GM21390 (cell line): ENCODE results near the gene ATP13A1.
"Not testable (repeated sequence)": the region's sequence is repeated elsewhere in the genome, so short reads cannot be mapped to it uniquely, and the experiment has no call there.

Experiments used
- ATAC-seq: cut with Tn5 transposase; IDR thresholded peaks from one replicate; pipeline ENCODE4 v1.9.1; 2021; ENCODE audit not compliant: unreplicated experiment

The ATP13A1 gene

DNA sequence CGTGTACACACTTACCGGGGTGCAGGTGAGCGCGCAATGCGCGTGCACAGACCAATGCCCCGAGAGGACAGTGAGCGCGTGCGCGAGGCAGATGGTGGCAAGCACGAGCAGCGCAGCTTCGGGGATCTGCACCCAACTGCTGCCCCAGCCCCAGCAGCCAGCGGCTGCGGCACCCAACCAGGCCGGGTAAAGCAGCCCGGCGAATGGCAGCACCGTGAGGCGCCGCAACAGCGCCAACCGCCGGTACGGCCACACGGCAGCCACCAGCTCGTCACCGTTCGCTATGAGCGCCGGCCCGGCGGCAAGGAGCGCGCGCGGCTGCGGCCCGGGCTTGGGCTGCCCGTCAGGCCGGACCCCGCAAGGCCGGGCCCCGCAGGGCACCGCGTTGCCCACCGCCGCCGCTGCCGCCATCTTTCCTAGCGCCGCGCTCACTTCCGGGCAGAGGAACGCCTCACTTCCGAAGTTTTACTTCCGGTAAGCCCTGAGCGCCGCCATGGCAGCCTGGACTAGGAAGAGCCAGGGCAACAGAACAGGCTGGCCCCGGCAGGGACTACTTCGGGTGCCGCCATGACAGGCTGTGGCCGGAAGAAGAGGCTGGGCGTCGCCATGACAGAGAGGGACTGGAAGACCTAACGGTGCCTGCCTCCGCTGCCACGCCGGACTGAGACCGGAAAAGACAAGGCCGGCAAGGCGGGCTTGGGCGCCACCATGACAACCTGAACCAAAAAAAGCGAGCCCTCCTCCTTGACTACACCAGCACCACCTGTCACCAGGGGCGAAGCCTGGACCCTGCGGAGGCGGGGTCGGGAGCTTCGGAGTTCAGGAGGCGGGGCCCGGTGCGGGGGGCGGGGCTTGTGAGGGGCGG lies at the start of gene ATP13A1:
Gene ATP13A1, minus strand, starts transcription at position 421 of the 865 bp plus-strand sequence. Its CDS starts 10 bp downstream, at position 411.
- ATAC-seq, result peak; percentile 69

DNA sequence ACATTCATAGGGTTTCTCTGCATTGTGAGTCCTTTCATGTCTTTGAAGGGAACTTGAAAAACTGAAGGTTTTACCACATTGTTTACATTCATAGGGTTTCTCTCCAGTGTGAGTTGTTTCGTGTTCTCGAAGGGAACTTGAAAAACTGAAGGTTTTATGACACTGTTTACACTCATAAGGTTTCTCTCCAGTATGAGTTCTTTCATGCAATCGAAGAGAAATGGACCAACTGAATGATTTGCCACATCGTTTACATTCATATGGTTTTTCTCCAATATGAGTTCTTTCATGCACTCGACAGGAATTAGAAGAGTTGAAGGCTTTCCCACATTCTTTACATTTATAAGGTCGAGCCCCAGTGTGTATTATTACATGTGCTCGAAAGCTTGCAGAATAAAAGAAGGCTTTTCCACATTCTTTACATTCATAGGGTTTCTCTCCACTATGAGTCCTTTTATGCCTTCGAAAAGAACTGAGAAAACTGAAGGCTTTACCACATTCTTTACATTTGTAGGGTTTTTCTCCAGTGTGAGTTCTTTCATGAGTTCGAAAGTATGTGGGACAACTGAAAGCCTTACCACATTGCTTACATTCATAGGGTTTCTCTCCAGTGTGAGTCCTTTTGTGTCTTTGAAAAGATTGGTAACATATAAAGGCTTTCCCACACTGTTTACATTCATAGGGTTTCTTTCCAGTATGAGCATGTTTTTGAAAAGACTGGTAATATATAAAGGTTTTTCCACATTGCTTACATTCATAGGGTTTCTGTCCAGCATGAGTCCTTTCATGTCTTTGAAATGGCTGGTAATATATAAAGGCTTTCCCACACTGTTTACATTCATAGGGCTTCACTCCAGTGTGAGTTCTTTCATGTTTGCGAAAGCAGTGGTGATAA lies 48.7 kb upstream of the ATP13A1 start:
- no peak for ATAC-seq

DNA sequence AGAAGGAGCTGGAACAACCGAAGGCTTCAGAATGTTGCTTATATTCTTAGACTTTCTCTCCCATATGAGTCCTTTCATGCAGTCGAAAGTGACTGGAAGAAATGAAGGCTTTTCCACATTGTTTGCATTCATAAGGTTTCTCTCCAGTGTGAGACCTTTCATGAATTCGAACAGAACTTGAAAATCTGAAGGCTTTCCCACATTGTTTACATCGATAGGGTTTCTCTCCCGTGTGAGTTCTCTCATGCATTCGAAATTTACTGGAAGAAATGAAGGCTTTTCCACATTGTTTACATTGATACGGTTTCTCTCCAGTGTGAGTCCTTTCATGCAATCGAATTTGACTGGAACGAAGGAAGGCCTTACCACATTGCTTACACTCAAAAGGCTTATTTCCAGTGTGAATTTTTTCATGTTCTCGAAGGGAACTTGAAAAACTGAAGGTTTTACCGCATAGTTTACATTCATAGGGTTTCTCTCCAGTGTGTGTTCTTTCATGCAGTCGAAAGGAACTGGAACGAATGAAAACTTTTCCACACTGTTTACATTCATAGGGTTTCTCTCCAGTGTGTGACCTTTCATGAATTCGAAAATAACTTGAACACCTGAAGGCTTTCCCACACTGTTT lies 47.9 kb upstream of the ATP13A1 start:
- ATAC-seq, result no peak

DNA sequence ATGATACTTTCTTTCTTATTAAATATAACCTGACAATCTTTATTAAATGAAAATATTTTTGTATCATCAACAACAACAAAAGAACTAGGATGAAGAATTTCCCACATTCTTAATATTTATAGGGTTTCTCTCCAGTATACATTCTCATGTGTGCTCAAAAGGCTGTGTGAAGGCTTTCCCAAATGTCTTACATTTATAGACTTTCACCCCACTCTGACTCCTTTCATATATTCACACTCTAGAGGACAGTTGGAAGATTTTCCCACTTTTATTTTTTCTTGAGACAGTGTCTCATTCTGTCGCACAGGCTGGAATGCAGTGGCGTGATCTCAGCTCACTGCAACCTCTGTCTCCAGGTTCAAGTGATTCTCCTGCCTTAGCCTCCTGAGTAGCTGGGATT lies 47.0 kb upstream of the ATP13A1 start:
- no peak for ATAC-seq

DNA sequence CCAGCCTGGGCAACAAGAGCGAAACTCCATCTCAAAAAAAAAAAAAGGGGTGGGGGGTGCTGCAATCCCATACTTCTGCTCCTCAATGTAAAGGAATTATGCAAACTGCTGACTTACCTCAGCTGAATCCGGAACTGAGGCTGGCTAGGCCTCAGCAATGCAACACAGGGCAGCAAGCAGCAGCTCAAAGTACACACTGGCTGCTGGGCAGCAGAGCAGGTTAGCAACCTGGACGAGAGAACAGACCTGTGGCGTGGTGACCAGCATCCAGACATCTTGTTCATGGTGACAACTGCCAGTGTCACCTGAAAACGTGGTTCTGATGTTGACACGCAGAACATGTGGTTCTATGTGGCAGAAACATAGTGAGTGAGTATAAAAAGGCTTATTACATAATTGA lies 41.4 kb upstream of the ATP13A1 start:
- no peak for ATAC-seq

DNA sequence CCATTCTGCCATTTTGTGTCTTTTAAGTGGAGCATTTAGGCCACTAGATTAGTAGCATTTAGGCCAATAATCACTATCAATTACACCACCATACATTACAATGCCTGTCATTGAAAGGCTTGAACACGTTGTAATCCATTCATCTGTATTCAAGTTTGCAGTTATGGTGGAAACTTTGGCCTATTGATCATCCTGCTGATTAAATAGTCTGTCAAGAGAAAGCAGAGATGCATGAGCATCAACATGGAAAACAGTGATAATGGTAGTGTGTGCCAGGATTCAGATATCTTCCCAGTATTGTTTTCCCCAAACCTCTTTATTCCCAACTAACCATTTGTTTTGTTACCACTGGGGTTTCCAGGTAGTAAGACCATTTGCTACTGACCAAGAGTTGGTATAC lies 37.0 kb upstream of the ATP13A1 start:
- not testable (repeated sequence) for ATAC-seq

DNA sequence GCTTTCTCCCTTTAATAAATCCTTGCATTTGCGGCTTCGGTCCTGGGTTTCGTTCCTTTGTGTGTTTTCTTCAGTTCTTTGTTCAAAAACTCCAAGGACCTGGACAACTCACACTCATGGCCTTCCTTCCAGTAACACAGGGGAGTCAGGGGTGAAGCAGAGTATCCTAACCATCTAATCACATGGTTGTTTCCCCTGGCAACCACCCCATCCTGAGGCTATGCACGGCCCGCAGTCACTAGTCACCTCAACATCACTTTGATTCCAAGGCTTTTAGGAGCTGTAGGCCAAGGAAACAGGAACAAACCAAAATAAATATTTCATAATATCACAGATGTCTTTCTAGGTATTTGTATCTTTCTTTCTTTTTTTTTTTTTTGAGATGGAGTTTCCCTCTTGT lies 34.1 kb upstream of the ATP13A1 start:
- ATAC-seq, result no peak

DNA sequence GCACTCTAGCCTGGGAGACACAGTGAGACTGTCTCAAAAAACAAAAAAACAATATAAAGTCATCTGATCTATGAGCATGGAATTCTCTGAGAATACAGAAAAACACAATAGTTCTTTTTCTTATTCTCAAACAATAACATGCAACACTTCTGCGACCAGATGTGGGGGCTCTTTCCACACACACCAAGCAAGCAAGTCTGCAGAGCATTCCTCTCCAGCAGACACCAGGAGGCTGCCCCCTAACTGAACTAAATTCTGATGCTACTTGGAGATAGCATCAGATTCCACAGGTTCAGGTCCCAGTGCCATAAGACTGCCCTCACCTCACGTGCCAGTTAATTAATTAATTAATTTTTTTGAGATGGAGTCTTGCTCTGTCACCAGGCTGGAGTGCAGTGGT lies 32.9 kb upstream of the ATP13A1 start:
- ATAC-seq, result no peak

DNA sequence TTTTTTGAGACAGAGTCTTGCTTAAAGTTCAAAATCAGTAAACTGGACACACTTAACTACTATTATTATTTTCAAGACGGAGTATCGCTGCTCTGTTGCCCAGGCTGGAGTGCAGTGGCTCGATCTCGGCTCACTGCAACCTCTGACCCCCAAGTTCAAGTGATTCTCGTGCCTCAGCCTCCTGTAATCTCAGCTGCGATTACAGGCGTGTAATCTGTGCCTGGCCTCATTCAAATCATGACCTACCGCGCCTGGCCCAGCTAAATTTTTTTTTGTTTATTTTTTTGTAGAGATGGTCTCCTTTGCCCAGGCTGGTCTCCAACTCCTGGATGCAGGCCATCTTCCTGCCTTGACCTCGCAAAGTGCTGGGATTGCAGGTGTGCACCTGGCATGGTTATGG lies 28.2 kb upstream of the ATP13A1 start:
- no peak for ATAC-seq

DNA sequence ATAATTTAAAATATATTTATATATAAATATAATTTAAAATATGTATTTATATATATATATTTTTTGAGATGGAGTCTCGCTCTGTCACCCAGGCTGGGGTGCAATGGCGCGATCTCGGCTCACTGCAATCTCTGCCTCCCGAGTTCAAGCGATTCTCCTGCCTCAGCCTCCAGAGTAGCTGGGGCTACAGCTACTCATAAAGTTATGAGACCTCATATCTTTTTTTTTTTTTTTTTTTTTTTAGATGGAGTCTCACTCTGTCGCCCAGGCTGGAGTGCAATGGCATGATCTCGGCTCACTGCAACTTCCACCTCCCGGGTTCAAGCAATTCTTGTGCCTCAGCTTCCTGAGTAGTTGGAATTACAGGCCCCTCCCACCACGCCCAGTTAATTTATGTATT lies 25.5 kb upstream of the ATP13A1 start:
- not testable (repeated sequence) for ATAC-seq

DNA sequence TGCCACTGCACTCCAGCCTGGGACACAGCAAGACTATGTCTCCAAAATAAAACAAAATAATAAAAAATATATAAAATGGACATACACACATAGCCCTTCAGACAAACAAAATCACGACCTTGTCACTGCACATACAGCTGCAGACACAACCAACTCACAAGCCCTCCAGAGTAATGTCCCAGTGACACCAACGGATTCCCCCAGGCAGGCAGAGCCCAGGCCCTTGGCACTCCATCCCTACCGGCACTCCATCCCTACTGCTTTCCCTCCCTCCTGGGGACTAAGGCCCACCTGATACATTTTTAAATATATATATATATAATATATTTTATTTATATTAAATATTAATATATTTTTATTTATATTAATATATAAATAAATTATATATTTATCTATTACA lies 23.6 kb upstream of the ATP13A1 start:
- no peak for ATAC-seq

DNA sequence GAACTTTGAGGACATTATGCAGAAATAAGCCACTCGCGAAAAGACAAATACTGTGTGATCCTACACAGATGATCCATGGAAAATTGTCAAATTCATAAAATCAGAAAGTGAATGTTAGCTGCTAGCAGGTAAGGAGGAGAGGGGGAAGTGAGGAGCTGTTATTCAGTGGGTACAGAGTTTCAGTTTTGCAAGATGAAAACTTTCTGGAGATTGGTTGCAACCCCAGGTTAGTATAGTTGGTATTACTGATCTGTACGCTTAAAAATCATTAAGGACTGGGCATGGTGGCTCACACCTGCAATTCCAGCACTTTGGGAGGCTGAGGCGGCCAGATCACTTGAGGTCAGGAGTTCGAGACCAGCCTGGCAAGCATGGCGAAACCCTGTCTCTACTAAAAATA lies 23.1 kb upstream of the ATP13A1 start:
- ATAC-seq, result no peak

DNA sequence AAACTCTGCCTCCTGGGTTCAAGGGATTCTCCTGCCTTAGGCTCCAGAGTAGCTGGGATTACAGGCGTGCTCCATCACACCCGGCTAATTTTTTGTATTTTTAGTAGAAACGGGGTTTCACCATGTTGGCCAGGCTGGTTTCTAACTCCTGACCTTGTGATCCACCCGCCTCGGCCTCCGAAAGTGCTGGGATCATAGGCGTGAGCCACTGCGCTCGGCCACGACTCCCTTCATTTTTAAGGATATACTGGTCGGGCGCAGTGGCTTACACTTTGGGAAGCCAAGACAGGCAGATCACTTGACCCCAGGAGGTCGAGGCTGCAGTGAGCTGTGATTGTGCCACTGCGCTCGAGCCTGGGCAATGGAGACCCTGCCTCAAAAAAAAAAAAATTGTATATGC lies 22.6 kb upstream of the ATP13A1 start:
- ATAC-seq, result not testable (repeated sequence)

DNA sequence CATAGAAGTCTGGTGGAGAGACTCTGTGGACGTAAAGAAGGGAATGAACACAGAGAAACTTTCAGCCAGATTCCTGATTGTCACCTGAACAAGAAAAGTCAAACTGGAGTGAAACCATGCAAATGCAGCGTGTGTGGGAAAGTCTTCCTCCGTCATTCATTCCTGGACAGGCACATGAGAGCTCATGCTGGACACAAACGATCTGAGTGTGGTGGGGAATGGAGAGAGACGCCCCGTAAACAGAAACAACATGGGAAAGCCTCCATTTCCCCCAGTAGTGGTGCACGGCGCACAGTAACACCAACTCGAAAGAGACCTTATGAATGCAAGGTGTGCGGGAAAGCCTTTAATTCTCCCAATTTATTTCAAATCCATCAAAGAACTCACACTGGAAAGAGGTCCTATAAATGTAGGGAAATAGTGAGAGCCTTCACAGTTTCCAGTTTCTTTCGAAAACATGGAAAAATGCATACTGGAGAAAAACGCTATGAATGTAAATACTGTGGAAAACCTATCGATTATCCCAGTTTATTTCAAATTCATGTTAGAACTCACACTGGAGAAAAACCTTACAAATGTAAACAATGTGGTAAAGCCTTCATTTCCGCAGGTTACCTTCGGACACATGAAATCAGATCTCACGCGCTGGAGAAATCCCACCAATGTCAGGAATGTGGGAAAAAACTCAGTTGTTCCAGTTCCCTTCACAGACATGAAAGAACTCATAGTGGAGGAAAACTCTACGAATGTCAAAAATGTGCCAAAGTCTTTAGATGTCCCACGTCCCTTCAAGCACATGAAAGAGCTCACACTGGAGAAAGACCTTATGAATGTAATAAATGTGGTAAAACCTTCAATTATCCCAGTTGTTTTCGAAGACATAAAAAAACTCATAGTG lies 15.9 kb upstream of the ATP13A1 start:
- no peak for ATAC-seq

DNA sequence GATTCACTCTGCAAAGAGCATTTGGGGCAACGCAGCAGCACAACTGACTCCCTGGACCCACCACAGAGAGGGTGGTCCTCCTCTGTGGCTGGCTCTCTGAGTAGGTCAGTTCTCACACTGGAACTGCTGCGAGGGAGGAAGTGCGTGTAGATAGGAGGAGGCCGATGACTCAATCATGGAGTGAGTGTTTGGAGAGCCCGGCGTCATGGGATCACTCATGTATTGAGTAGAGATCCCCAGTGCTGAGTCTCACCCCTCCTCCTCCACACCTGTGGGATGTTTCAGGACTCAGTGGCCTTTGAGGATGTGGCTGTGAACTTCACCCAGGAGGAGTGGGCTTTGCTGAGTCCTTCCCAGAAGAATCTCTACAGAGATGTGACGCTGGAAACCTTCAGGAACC lies 14.1 kb upstream of the ATP13A1 start:
- no peak for ATAC-seq

DNA sequence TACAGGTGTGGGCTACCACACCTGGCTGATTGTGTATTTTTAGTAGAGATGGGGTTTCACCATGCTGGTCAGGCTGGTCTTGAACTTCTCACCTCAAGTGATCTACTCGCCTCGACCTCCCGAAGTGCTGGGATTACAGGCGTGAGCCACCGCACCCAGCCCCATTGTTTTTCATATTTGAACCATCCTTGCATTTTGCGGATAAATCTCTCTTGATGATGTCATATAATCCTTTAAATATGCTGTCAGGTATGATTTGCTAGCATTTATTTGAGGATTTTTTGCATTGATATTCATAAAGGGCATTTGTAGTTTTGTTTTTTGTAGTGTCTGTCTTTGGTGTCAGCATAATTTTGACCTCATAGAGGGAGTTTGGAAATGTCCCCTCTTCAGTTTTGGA lies 10.8 kb upstream of the ATP13A1 start:
- ATAC-seq, result no peak

DNA sequence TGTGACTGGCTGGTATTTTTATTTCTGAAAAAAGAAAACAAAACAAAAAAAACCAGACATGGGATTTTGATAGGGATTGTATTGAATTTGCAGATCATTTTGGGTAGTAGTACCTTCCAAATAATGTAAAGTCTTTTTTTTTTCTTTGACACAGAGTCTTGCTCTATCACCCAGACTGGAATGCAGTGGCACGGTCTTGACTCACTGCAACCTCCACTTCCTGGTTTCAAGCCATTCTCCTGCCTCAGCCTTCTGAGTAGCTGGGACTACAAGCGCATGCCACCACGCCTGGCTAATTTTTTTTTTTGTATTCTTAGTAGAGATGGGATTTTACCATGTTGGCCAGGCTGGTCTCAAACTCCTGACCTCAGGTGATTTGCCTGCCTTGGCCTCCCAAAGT lies 9.3 kb upstream of the ATP13A1 start:
- ATAC-seq, result no peak

DNA sequence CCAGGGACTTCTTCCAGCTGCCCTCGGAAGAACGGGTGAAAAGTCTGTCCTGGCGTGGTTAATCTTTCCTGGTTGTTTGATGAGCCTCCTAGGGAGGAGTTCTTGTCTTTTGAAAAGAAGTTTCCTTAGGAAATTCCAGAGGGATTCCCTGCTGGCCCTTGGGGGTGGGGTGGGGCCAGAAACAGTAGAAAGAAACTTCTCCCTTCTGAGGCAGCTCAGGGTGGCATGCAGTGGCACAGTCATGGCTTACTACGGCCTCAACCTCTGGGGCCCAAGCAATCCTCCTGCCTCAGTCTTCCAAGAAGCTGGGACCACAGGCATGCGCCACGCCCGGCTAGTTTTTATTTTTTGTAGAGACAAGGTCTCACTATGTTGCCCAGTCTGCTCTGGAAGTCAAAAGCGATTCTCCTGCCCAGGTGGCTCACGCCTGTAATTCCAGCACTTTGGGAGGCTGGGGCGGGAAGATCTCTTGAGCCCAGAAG lies 6.6 kb upstream of the ATP13A1 start:
- no peak for ATAC-seq

DNA sequence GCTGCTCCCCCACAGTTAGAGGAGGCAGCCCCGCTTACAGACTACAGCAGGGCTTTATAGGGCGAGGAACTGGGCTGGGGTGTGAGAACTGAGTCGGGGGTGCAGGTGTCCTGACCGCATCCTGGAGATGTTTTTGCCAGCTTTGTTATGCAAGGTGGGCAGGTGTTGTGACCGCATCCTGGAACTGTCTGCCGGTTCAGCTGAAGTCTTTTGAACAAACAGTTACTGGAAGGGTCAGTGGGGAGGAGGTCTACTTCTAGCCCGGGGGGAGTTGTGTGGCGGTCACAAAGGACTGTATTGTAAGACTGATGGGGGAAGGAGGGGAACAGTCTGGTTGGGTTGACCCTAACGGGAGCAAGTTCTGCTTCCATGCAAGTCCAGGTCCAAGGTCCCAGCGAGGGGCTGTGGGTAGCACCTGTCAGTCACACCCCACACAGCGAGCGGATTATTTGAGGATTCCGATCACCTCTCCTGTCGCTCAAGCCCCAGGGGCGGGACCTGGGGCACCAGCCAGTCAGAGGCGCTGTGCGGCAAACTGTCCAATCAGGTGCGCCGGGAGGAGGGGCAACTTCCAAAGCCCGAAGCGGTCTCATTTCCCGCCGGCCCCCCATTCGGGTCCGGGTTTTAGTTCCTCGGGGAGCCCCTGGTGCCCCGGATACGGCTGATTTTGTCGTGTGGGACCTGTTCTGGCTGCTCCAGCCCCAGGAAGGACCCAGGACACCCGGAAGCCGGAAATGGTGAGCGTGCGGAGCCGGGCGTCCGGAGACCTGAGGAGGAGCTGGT lies 4.9 kb upstream of the ATP13A1 start, which contains the start of gene ZNF101:
Gene ZNF101, plus strand, starts transcription at position 610 of the 783 bp plus-strand sequence. Its CDS starts 125 bp downstream, at position 735.
- peak; percentile 64 for ATAC-seq
